SK-N-SH (cell line): ENCODE results near the gene SEC23A. TPM values are rescaled to one million over a fixed set of nuclear protein-coding genes. Genes with fewer than 3 reads are reported as not detected.

Experiments used
- CTCF ChIA-PET: fragments of 300-600, 350-600 bp; formaldehyde crosslinking; extraction: SDS; loops from one replicate; lab custom pipeline; 2021; lab: Yijun Ruan, JAX
- POLR2A ChIA-PET: fragments of 350-600 bp; sonication (Branson Sonifier 250); formaldehyde crosslinking; extraction: SDS; loops from one replicate; lab custom pipeline; 2020; ENCODE audit warnings: antibody characterized with exemption, inconsistent platforms; lab: Yijun Ruan, JAX
- DNase-seq: peaks from one replicate; pipeline ENCODE4 v3.0.0; 2012
- H2AFZ ChIP-seq: fragments of 200-600 bp; sonication (generic); 2 replicates; pipeline ENCODE4 v1.8.1; 2016; ENCODE audit warnings: antibody characterized with exemption, mild to moderate bottlenecking, low read depth
- H3F3A ChIP-seq: fragments of 200-600 bp; sonication (generic); replicated peaks from 2 replicates; pipeline ENCODE3; 2016; ENCODE audit warnings: antibody characterized with exemption, mild to moderate bottlenecking; ENCODE audit not compliant: insufficient read depth
- H3K27ac ChIP-seq, 2 experiments: fragments of 200-500 bp in 1 of 2; fragments of 200-600 bp in 1 of 2; sonication (Bioruptor generic) in 1 of 2; sonication (generic), shearing (Covaris generic) in 1 of 2; 2 replicates each; pipeline versions ENCODE4 v1.5.1 to v1.6.1; 2014 to 2016; ENCODE audit warnings: low read depth in 2 of 2, inconsistent platforms in 1 of 2, low read length in 1 of 2, mild to moderate bottlenecking in 1 of 2, mixed read lengths in 1 of 2
- H3K27me3 ChIP-seq: fragments of 200-600 bp; sonication (generic), shearing (Covaris generic); 2 replicates; pipeline ENCODE4 v1.6.1; 2016; ENCODE audit warnings: mixed run types; ENCODE audit not compliant: insufficient read depth
- H3K36me3 ChIP-seq, 2 experiments: fragments of 200-500 bp in 1 of 2; fragments of 200-600 bp in 1 of 2; sonication (Bioruptor generic) in 1 of 2; sonication (generic) in 1 of 2; replicated peaks in 1 of 2; 2 replicates each; pipeline versions ENCODE3 to v1.5.1; 2014 to 2016; ENCODE audit warnings: low read length in 1 of 2, mild to moderate bottlenecking in 1 of 2; ENCODE audit not compliant: insufficient read depth in 2 of 2, control insufficient read depth in 1 of 2
- H3K4me1 ChIP-seq, 2 experiments: fragments of 200-500 bp in 1 of 2; fragments of 200-600 bp in 1 of 2; sonication (Bioruptor generic) in 1 of 2; sonication (generic), shearing (Covaris generic) in 1 of 2; 2 replicates each; pipeline versions ENCODE4 v1.5.1 to v1.6.1; 2014 to 2016; ENCODE audit warnings: low read depth in 1 of 2, low read length in 1 of 2, mixed run types in 1 of 2; ENCODE audit not compliant: insufficient read depth in 2 of 2, control insufficient read depth in 1 of 2
- H3K4me2 ChIP-seq: fragments of 200-600 bp; sonication (generic), shearing (Covaris generic); 2 replicates; pipeline ENCODE4 v1.6.1; 2017; ENCODE audit warnings: mixed run types
- H3K4me3 ChIP-seq, 2 experiments: fragments of 200-500 bp in 1 of 2; fragments of 200-600 bp in 1 of 2; sonication (Bioruptor generic) in 1 of 2; sonication (generic), shearing (Covaris generic) in 1 of 2; 2 replicates each; pipeline versions ENCODE4 v1.5.1 to v1.8.1; 2014 to 2016; ENCODE audit warnings: low read depth in 2 of 2, inconsistent platforms in 1 of 2, low read length in 1 of 2, mild to moderate bottlenecking in 1 of 2, mixed read lengths in 1 of 2, moderate library complexity in 1 of 2
- H3K79me2 ChIP-seq: fragments of 200-600 bp; sonication (generic); 2 replicates; pipeline ENCODE4 v1.8.1; 2017; ENCODE audit warnings: mild to moderate bottlenecking; ENCODE audit not compliant: insufficient read depth
- H3K9ac ChIP-seq: fragments of 200-600 bp; sonication (generic); 2 replicates; pipeline ENCODE4 v1.6.1; 2017; ENCODE audit warnings: mixed run types
- H3K9me2 ChIP-seq: fragments of 200-600 bp; sonication (generic); 2 replicates; pipeline ENCODE4 v1.6.1; 2017; ENCODE audit warnings: mixed run types
- H3K9me3 ChIP-seq: fragments of 200-600 bp; sonication (generic); 2 replicates; pipeline ENCODE4 v1.6.1; 2017; ENCODE audit warnings: mixed run types, mild to moderate bottlenecking, moderate library complexity
- H4K20me1 ChIP-seq: fragments of 200-600 bp; sonication (generic); 2 replicates; pipeline ENCODE4 v1.6.1; 2017; ENCODE audit warnings: mild to moderate bottlenecking, mixed run types; ENCODE audit not compliant: insufficient read depth
- CHD2 ChIP-seq: fragments of 150-350 bp; IDR thresholded peaks from 2 replicates; pipeline ENCODE4 v1.6.1; 2018; ENCODE audit warnings: low read length; ENCODE audit not compliant: partially characterized antibody
- ELF1 ChIP-seq: IDR thresholded peaks from 2 replicates; pipeline ENCODE4 v1.4.0; 2012
- EP300 ChIP-seq, 2 experiments: IDR thresholded peaks; 2 replicates each; pipeline versions ENCODE4 v1.4.0 to v1.6.1; 2012; ENCODE audit warnings: borderline replicate concordance in 1 of 2, low read depth in 1 of 2, low read length in 1 of 2
- GATA2 ChIP-seq: sonication (generic); formaldehyde crosslinking; IDR thresholded peaks from 2 replicates; pipeline ENCODE4 v1.5.0; 2020; ENCODE audit warnings: mild to moderate bottlenecking, missing genetic modification reagents
- MEF2A ChIP-seq: IDR thresholded peaks from 2 replicates; pipeline ENCODE4 v1.4.0; 2012; ENCODE audit warnings: low read depth, borderline replicate concordance
- NFIC ChIP-seq: IDR thresholded peaks from 2 replicates; pipeline ENCODE4 v1.4.0; 2012; ENCODE audit warnings: borderline replicate concordance
- RCOR1 ChIP-seq: fragments of 150-350 bp; IDR thresholded peaks from 2 replicates; pipeline ENCODE4 v1.6.1; 2017; ENCODE audit warnings: antibody characterized with exemption, low read length
- RFX5 ChIP-seq: IDR thresholded peaks from 2 replicates; pipeline ENCODE4 v1.6.1; 2012; ENCODE audit warnings: mild to moderate bottlenecking, improper control_type of control experiment, low read length
- TEAD4 ChIP-seq: IDR thresholded peaks from 2 replicates; pipeline ENCODE4 v1.4.0; 2012; ENCODE audit warnings: mild to moderate bottlenecking, borderline replicate concordance; ENCODE audit not compliant: insufficient read depth
- YY1 ChIP-seq: IDR thresholded peaks from 2 replicates; pipeline ENCODE4 v1.4.0; 2012; ENCODE audit warnings: low read depth, mild to moderate bottlenecking
- WGBS: methylation state at CpG from one replicate; pipeline ENCODE4 v1.1.6; 2017; ENCODE audit warnings: low lambda C conversion rate; 5-methylcytosine and 5-hydroxymethylcytosine counted together
- polyA plus RNA-seq, 3 experiments: library from polyadenylated mRNA; depleted of rRNA; stranded (reverse); fragments of >200 nt; gene quantifications; 2 replicates each; pipeline ENCODE4 v1.2.3, GENCODE V29; 2012
- TF ChIP-seq, protein P1 (sequence below): IDR thresholded peaks from 2 replicates; pipeline ENCODE4 v1.4.0; 2012; ENCODE audit warnings: low read depth
- TF ChIP-seq, protein P2 (sequence below): IDR thresholded peaks from 2 replicates; pipeline ENCODE4; 2012
- TF ChIP-seq, protein P3 (sequence below): IDR thresholded peaks from 2 replicates; pipeline ENCODE4 v1.4.0; 2012; ENCODE audit warnings: low read depth, borderline replicate concordance
- TF ChIP-seq, protein P4 (sequence below): IDR thresholded peaks from 2 replicates; pipeline ENCODE4 v1.6.1; 2012; ENCODE audit warnings: mild to moderate bottlenecking, low read depth, low read length, moderate library complexity
- TF ChIP-seq, protein P5 (sequence below): fragments of 200-600 bp; sonication (generic); IDR thresholded peaks from 2 replicates; pipeline ENCODE4 v1.6.1; 2017; ENCODE audit warnings: antibody characterized with exemption, mild to moderate bottlenecking, moderate library complexity
- TF ChIP-seq, protein P6 (sequence below): fragments of 150-350 bp; IDR thresholded peaks from 2 replicates; pipeline ENCODE4 v1.6.1; 2016; ENCODE audit warnings: mild to moderate bottlenecking, low read depth, low read length

The SEC23A gene
- polyA plus RNA-seq, 1 of the 3 experiments (the other 2 are of a cell fraction): 30.0 TPM

DNA sequence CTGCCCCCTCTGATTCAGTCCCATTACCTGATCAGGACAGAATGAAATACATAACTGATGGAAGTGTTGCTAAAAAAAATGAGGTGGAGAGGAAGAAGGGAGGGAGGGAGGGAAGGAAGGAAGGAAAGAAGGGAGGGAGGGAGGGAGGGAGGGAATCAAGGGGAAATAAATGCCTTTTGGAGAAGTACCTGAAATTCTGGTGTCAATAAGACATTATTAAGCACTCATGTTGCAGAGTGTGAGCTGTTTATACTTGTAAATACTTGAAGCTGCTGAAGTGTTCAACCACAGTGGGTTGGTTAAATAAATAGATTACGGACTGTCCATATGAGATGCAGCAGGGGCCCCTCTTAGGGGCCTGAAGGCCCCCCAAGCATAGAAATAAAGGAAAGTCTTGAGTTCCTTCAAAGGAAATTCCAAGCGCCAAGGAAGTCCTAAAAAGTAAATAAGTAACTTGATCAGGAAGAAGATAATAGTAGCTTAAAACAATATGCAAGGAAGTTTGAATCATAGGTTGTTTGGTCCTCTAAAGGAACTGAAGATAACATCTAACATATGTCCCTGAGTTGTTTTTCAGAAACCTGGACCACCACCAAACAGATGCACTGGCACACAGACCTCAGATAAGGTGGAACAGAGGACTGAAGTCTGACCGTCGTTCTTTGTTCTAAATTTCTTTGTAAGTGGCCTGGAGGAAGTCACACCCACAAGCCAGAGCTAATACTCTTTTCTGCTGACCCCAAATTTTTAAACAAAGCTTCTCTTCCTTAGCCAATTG is 110.8 kb downstream of the SEC23A start:
- CTCF ChIA-PET: no interaction called here
- Histone ChIP-seq H3K4me3 (no peak overlapping the region), H2AFZ (no peak overlapping the region), H3K36me3 (no peaks in the 10 kb centered on the region), H3K9me3 (no peaks in the 10 kb centered on the region), H3K27me3 (no peaks in the 10 kb centered on the region), H3K4me2 (no peak overlapping the region), H3K4me1 (no peaks in the 10 kb centered on the region; a peak in 1 of 4 replicates), H3K9me2 (no peaks in the 10 kb centered on the region), H4K20me1 (no peaks in the 10 kb centered on the region), H3K79me2 (no peaks in the 10 kb centered on the region), H3F3A (no peaks in the 10 kb centered on the region), H3K9ac (no peak overlapping the region), H3K27ac (no peak overlapping the region)
- TF ChIP-seq TEAD4 (no peak), MEF2A (no peak), ELF1 (no peak), CHD2 (no peak), RCOR1 (no peak), EP300 (IDR thresholded peaks at IDR 0.05; ENCODE audit: borderline replicate concordance in 1 of 2, low read depth in 1 of 2, low read length in 1 of 2) (no peak), YY1 (no peak), NFIC (no peak), RFX5 (no peak), GATA2 (CRISPR knock-in tag) (no peak)
- TF ChIP-seq, protein P1, sequence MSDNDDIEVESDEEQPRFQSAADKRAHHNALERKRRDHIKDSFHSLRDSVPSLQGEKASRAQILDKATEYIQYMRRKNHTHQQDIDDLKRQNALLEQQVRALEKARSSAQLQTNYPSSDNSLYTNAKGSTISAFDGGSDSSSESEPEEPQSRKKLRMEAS: no peak
- TF ChIP-seq, protein P2, sequence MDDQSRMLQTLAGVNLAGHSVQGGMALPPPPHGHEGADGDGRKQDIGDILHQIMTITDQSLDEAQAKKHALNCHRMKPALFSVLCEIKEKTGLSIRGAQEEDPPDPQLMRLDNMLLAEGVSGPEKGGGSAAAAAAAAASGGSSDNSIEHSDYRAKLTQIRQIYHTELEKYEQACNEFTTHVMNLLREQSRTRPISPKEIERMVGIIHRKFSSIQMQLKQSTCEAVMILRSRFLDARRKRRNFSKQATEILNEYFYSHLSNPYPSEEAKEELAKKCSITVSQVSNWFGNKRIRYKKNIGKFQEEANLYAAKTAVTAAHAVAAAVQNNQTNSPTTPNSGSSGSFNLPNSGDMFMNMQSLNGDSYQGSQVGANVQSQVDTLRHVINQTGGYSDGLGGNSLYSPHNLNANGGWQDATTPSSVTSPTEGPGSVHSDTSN: no peak
- TF ChIP-seq, protein P3, sequence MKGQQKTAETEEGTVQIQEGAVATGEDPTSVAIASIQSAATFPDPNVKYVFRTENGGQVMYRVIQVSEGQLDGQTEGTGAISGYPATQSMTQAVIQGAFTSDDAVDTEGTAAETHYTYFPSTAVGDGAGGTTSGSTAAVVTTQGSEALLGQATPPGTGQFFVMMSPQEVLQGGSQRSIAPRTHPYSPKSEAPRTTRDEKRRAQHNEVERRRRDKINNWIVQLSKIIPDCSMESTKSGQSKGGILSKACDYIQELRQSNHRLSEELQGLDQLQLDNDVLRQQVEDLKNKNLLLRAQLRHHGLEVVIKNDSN: no peak
- TF ChIP-seq, protein P4, sequence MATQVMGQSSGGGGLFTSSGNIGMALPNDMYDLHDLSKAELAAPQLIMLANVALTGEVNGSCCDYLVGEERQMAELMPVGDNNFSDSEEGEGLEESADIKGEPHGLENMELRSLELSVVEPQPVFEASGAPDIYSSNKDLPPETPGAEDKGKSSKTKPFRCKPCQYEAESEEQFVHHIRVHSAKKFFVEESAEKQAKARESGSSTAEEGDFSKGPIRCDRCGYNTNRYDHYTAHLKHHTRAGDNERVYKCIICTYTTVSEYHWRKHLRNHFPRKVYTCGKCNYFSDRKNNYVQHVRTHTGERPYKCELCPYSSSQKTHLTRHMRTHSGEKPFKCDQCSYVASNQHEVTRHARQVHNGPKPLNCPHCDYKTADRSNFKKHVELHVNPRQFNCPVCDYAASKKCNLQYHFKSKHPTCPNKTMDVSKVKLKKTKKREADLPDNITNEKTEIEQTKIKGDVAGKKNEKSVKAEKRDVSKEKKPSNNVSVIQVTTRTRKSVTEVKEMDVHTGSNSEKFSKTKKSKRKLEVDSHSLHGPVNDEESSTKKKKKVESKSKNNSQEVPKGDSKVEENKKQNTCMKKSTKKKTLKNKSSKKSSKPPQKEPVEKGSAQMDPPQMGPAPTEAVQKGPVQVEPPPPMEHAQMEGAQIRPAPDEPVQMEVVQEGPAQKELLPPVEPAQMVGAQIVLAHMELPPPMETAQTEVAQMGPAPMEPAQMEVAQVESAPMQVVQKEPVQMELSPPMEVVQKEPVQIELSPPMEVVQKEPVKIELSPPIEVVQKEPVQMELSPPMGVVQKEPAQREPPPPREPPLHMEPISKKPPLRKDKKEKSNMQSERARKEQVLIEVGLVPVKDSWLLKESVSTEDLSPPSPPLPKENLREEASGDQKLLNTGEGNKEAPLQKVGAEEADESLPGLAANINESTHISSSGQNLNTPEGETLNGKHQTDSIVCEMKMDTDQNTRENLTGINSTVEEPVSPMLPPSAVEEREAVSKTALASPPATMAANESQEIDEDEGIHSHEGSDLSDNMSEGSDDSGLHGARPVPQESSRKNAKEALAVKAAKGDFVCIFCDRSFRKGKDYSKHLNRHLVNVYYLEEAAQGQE: no peak
- TF ChIP-seq, protein P5, sequence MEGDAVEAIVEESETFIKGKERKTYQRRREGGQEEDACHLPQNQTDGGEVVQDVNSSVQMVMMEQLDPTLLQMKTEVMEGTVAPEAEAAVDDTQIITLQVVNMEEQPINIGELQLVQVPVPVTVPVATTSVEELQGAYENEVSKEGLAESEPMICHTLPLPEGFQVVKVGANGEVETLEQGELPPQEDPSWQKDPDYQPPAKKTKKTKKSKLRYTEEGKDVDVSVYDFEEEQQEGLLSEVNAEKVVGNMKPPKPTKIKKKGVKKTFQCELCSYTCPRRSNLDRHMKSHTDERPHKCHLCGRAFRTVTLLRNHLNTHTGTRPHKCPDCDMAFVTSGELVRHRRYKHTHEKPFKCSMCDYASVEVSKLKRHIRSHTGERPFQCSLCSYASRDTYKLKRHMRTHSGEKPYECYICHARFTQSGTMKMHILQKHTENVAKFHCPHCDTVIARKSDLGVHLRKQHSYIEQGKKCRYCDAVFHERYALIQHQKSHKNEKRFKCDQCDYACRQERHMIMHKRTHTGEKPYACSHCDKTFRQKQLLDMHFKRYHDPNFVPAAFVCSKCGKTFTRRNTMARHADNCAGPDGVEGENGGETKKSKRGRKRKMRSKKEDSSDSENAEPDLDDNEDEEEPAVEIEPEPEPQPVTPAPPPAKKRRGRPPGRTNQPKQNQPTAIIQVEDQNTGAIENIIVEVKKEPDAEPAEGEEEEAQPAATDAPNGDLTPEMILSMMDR: no peak
- TF ChIP-seq, protein P6, sequence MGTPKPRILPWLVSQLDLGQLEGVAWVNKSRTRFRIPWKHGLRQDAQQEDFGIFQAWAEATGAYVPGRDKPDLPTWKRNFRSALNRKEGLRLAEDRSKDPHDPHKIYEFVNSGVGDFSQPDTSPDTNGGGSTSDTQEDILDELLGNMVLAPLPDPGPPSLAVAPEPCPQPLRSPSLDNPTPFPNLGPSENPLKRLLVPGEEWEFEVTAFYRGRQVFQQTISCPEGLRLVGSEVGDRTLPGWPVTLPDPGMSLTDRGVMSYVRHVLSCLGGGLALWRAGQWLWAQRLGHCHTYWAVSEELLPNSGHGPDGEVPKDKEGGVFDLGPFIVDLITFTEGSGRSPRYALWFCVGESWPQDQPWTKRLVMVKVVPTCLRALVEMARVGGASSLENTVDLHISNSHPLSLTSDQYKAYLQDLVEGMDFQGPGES: no peak
- no peak for DNase-seq
- POLR2A ChIA-PET: no interaction called here
- 43% methylated on average over 3 of the region's 4 CpGs for WGBS
